ENCODE measurements around the gene FLT3. TPM values are rescaled to one million over a fixed set of nuclear protein-coding genes. Genes with fewer than 3 reads are reported as not detected.

The FLT3 gene
- total and polyA plus RNA-seq, 9 of the 15 experiments (the other 6 are each of a cell fraction or from before 2014, with no cell fraction given), result not detected

DNA sequence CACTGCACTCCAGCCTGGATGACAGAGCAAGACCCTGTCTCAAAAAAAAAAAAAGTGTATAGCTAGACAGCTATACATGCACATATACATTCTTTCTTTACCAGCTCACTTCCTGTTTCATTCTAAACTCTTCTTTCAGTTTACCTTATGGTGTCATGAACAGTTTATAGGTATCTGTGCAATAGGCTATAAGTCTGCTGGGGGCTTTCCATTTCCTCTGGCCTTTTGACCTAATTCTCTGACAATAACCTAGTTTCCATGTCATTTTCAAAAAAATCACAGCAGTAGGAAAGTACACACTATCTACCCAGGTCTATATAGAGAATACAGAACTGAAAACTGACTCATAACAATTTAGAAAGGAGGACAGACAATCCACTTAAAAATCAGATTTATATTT, 87.5 kb downstream of the FLT3 start:
- FAIRE-seq, result no peak

DNA sequence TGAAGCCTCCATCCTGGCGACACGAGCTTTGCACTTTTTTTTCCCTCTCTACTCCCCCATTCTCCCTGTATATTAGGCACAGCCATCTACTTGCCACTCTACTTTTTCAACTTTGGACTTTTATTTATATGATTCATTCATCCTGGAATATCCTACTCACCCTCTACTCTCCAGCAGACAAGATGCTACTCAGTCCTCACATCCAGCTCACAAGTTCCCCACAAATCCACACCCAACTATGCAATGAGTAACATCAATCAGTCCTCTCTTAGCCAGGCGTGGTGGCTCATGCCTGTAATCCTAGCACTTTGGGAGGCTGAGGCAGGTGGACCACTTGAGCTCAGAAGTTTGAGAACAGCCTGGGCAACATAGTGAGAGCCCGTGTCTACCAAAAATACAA, 88.0 kb downstream of the FLT3 start:
- 0% methylated on average over 1 of the region's 4 CpGs for WGBS (ENCODE audit: insufficient coverage, low coverage, missing lambda C conversion rate)
- H3K27me3 ChIP-seq (ENCODE audit: control insufficient read depth in 2 of 2, insufficient read depth in 2 of 2, low read length in 2 of 2), result no peaks in the 10 kb centered on the region; a peak in 1 of 5 replicates
- no peak for DNase-seq (ENCODE audit: extremely low read depth in 1 of 4, low spot score in 3 of 4)
- CTCF ChIA-PET (ENCODE audit: low intra/inter-chr PET ratio), result no interaction called here
- FAIRE-seq, result no peak
- no peak overlapping the region for H3K4me3 ChIP-seq
- POLR2A ChIA-PET, result interaction anchor here (0.6 kb wide), 1 partner anchor 367 kb away, joined by 3 read pairs; no protein-coding TSS in a partner anchor
- no peaks in the 10 kb centered on the region for H3K9me1 ChIP-seq (ENCODE audit: control insufficient read depth, insufficient read depth, low read length)
- no peak for ATAC-seq
- H3K27ac ChIP-seq (ENCODE audit: extremely low read depth, low read depth, low read length), result no peak overlapping the region
- H3K9me3 ChIP-seq (replicated peaks; ENCODE audit: control insufficient read depth, insufficient read depth, low read depth, low read length), result no peaks in the 10 kb centered on the region
- in situ Hi-C loops (cut with MboI), result no loop called here
- no peaks in the 10 kb centered on the region for H3K36me3 ChIP-seq (ENCODE audit: control insufficient read depth, insufficient read depth, low read length)
- H3K9ac ChIP-seq (ENCODE audit: insufficient read depth in 1 of 2, low read depth in 2 of 2, low read length in 2 of 2), result no peak overlapping the region
- TF ChIP-seq, protein P1, sequence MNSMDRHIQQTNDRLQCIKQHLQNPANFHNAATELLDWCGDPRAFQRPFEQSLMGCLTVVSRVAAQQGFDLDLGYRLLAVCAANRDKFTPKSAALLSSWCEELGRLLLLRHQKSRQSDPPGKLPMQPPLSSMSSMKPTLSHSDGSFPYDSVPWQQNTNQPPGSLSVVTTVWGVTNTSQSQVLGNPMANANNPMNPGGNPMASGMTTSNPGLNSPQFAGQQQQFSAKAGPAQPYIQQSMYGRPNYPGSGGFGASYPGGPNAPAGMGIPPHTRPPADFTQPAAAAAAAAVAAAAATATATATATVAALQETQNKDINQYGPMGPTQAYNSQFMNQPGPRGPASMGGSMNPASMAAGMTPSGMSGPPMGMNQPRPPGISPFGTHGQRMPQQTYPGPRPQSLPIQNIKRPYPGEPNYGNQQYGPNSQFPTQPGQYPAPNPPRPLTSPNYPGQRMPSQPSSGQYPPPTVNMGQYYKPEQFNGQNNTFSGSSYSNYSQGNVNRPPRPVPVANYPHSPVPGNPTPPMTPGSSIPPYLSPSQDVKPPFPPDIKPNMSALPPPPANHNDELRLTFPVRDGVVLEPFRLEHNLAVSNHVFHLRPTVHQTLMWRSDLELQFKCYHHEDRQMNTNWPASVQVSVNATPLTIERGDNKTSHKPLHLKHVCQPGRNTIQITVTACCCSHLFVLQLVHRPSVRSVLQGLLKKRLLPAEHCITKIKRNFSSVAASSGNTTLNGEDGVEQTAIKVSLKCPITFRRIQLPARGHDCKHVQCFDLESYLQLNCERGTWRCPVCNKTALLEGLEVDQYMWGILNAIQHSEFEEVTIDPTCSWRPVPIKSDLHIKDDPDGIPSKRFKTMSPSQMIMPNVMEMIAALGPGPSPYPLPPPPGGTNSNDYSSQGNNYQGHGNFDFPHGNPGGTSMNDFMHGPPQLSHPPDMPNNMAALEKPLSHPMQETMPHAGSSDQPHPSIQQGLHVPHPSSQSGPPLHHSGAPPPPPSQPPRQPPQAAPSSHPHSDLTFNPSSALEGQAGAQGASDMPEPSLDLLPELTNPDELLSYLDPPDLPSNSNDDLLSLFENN (IDR thresholded peaks at IDR 0.05; ENCODE audit: low read depth in 2 of 2, low read length in 2 of 2), result no peak
- TF ChIP-seq, protein P2, sequence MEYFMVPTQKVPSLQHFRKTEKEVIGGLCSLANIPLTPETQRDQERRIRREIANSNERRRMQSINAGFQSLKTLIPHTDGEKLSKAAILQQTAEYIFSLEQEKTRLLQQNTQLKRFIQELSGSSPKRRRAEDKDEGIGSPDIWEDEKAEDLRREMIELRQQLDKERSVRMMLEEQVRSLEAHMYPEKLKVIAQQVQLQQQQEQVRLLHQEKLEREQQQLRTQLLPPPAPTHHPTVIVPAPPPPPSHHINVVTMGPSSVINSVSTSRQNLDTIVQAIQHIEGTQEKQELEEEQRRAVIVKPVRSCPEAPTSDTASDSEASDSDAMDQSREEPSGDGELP (CRISPR knock-in tag; IDR thresholded peaks at IDR 0.05; ENCODE audit: borderline replicate concordance), result no peak
- no peak for TF ChIP-seq SP2 (IDR thresholded peaks at IDR 0.05; ENCODE audit: extremely low read depth, low read depth, low read length, poor library complexity, severe bottlenecking)
- TF ChIP-seq, protein P3, sequence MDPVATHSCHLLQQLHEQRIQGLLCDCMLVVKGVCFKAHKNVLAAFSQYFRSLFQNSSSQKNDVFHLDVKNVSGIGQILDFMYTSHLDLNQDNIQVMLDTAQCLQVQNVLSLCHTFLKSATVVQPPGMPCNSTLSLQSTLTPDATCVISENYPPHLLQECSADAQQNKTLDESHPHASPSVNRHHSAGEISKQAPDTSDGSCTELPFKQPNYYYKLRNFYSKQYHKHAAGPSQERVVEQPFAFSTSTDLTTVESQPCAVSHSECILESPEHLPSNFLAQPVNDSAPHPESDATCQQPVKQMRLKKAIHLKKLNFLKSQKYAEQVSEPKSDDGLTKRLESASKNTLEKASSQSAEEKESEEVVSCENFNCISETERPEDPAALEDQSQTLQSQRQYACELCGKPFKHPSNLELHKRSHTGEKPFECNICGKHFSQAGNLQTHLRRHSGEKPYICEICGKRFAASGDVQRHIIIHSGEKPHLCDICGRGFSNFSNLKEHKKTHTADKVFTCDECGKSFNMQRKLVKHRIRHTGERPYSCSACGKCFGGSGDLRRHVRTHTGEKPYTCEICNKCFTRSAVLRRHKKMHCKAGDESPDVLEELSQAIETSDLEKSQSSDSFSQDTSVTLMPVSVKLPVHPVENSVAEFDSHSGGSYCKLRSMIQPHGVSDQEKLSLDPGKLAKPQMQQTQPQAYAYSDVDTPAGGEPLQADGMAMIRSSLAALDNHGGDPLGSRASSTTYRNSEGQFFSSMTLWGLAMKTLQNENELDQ (CRISPR knock-in tag; IDR thresholded peaks at IDR 0.05; ENCODE audit: borderline replicate concordance), result no peak
- BruUV-seq (replicated peaks), result no TSS peak
- H2AFZ ChIP-seq (ENCODE audit: low read depth, low read length), result no peak overlapping the region
- no peaks in the 10 kb centered on the region for H4K20me1 ChIP-seq (replicated peaks; ENCODE audit: control insufficient read depth, insufficient read depth, low read length)
- H3K4me2 ChIP-seq (ENCODE audit: insufficient read depth, low read length), result no peak overlapping the region
- no peaks in the 10 kb centered on the region for H3K79me2 ChIP-seq (ENCODE audit: control insufficient read depth, insufficient read depth, low read length)
- H3K4me1 ChIP-seq (replicated peaks in 1 of 2; ENCODE audit: control insufficient read depth in 2 of 2, insufficient read depth in 2 of 2, low read length in 2 of 2), result no peaks in the 10 kb centered on the region
- intact Hi-C loops (cut with micrococcal nuclease), result no loop called here

More for the DNA sequence above, 87.5 kb downstream of the FLT3 start:
- no peaks in the 10 kb centered on the region for H3K9me1 ChIP-seq (ENCODE audit: control insufficient read depth, insufficient read depth, low read length)
- ChIA-PET POLR2A (interaction anchor here (0.6 kb wide), 1 partner anchor 367 kb away, joined by 3 read pairs; no protein-coding TSS in a partner anchor), CTCF (ENCODE audit: low intra/inter-chr PET ratio) (no interaction called here)
- H2AFZ ChIP-seq (ENCODE audit: low read depth, low read length), result no peak overlapping the region
- H3K9me3 ChIP-seq (replicated peaks; ENCODE audit: control insufficient read depth, insufficient read depth, low read depth, low read length), result no peaks in the 10 kb centered on the region
- no peak overlapping the region for H3K4me3 ChIP-seq
- no peaks in the 10 kb centered on the region; a peak in 1 of 5 replicates for H3K27me3 ChIP-seq (ENCODE audit: control insufficient read depth in 2 of 2, insufficient read depth in 2 of 2, low read length in 2 of 2)
- ATAC-seq, result no peak
- H3K36me3 ChIP-seq (ENCODE audit: control insufficient read depth, insufficient read depth, low read length), result no peaks in the 10 kb centered on the region
- no peaks in the 10 kb centered on the region for H3K79me2 ChIP-seq (ENCODE audit: control insufficient read depth, insufficient read depth, low read length)
- BruUV-seq (replicated peaks), result no TSS peak
- TF ChIP-seq NR1H2 (CRISPR knock-in tag; IDR thresholded peaks at IDR 0.05), result no peak
- TF ChIP-seq, protein P4, sequence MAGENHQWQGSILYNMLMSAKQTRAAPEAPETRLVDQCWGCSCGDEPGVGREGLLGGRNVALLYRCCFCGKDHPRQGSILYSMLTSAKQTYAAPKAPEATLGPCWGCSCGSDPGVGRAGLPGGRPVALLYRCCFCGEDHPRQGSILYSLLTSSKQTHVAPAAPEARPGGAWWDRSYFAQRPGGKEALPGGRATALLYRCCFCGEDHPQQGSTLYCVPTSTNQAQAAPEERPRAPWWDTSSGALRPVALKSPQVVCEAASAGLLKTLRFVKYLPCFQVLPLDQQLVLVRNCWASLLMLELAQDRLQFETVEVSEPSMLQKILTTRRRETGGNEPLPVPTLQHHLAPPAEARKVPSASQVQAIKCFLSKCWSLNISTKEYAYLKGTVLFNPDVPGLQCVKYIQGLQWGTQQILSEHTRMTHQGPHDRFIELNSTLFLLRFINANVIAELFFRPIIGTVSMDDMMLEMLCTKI (IDR thresholded peaks at IDR 0.05; ENCODE audit: partially characterized antibody), result no peak
- TF ChIP-seq BACH1 (tag; IDR thresholded peaks at IDR 0.05), result no peak
- no peak overlapping the region for H3K9ac ChIP-seq (ENCODE audit: insufficient read depth in 1 of 2, low read depth in 2 of 2, low read length in 2 of 2)
- no peak overlapping the region for H3K27ac ChIP-seq (ENCODE audit: extremely low read depth, low read depth, low read length)
- no peaks in the 10 kb centered on the region for H3K4me1 ChIP-seq (replicated peaks in 1 of 2; ENCODE audit: control insufficient read depth in 2 of 2, insufficient read depth in 2 of 2, low read length in 2 of 2)
- H3K4me2 ChIP-seq (ENCODE audit: insufficient read depth, low read length), result no peak overlapping the region
- no peaks in the 10 kb centered on the region for H4K20me1 ChIP-seq (replicated peaks; ENCODE audit: control insufficient read depth, insufficient read depth, low read length)
- intact Hi-C loops (cut with micrococcal nuclease) (no loop called here), in situ Hi-C loops (cut with MboI) (no loop called here)
- no peak for DNase-seq (ENCODE audit: extremely low read depth in 1 of 4, low spot score in 3 of 4)

Measured in K562 (cell line).